Bone marrow (tissue), 2 donors: ENCODE data around the gene RPGR.

ENCODE experiments used
- DNase-seq, 2 donors: peaks; one replicate each; lab custom pipeline; 2025; lab: John Stamatoyannopoulos, UW

Gene RPGR

GRCh38 chrX:38249965-38250364 lies 77.3 kb downstream of the RPGR start:
- DNase-seq: no peak

DNA sequence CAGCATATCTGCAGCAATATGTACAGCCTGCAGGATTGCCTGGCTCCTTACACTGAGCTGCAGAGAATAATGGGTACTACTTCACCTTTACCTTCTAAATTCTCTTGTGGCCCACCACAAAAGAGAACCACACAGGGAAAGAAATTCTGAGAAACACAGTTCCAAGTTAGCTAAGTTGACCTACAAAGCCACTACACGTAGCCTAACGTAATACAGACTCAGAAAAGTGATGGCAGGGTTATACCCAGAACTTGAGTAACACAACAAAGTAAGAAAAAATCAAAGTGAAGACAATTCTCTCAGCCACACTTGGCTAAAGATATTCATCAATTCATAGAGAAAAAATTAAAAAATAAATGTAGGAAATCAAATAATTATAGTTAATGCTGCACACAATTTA lies 80.3 kb downstream of the RPGR start:
- no peak for DNase-seq

GRCh38 chrX:38240541-38240940 lies 86.8 kb downstream of the RPGR start:
- DNase-seq: no peak

DNA sequence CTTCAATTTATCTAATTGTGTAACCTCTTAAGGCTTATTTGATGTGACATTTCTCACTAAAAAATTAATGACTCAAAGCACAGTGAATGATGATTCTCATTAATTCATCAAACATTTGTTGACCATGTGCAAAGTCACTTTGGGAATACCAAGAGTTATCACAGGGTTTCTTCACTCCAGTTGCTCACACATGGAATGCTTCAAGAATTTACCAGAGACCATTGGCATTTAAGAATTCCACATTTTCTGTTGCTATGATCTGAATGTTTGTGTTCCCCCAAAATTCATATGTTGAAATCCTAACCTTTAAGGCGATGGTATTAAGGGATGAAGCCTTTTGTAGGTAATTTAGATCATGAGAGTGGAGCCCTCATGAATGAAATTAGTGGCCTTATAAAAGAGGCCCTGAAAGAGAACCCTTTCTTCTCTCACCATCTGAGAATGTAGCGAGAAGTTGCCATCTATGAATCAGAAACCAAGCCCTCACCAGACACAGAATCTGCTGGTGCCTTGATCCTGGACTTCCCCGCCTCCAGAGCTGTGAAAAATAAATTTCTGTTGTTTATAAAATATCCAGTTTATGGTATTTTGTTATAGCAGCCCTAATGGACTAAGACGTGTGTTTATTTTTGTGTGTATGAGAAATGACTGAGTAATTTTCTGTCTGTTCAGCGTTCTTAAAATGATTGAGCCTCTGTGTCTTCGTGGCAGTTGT lies 90.3 kb downstream of the RPGR start:
- DNase-seq: no peak

DNA sequence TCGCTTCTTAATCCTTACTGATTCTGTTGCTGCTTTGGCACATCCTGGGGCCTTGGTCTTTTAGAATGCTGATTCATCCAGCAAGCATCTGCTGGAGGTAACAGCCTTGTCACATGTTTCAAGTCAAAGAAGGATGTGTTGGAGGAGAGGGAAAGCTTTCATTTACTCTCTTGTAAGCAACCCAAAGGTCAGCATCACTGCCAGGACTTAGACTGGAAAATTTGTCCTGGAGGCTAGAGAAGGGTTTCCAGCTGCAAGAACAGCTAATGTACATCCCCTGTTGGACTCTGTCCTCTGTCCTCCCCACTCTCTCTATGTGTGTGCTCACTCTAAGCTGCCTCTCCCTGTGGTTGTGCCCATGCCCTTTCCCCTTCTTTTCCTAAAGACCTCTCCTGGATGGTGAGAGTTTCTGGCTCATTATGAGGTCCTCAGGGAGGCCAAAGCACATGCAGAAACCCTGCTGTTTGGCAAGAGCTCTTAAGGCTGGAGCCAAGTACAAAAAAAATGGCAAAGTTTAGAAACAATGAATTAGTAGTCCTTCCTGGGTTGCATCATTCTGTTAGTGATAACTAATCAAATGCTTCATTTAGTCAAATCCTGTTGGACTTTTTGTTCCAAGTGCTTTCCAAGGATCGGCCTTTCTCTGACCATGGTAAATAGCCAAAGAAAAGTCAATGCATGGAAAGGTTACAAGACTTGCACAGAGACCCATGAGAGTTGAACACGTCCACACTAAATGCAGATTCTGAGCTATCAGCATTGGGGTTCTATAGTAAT lies 93.2 kb downstream of the RPGR start:
- no peak for DNase-seq

GRCh38 chrX:38232079-38232686 lies 95.1 kb downstream of the RPGR start:
- no peak for DNase-seq

DNA sequence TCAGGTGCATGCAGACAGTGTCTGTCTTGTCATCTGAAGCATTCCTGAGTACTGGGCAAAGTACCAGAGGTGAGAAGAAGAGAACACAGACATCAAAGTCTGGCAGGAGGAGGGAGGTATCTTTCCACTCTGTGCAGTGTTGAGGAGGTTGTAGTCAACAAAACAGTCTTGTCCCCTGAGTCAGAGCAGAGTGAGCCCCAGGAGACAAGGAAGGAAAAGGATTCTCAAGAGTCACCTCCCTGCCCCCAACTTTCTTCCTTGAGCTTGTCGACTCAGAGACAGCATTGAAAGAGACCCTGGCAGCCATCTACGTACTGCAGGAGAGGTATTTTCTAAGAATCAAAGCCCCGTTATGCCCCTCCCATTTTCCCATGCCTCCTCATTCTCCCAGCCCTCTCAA lies 102.2 kb downstream of the RPGR start:
- no peak for DNase-seq

DNA sequence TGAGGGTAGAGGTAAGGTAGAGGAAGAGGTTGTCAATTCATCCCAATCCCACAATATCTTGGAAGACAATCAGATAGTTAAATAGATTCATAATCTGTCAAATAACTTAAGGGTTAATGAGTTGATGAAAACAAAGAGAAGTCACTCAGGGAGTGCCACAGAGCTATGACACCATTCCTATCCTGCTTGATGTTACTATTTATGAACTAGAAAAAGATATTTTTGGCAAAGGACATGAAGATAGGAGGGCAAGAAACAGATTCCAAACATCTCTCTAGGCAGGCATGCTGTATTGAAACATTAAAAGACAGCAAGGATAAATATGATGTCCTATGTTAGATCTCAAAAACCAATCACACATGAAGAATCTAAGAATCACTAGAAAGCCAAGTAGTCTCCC lies 103.1 kb downstream of the RPGR start:
- no peak for DNase-seq

DNA sequence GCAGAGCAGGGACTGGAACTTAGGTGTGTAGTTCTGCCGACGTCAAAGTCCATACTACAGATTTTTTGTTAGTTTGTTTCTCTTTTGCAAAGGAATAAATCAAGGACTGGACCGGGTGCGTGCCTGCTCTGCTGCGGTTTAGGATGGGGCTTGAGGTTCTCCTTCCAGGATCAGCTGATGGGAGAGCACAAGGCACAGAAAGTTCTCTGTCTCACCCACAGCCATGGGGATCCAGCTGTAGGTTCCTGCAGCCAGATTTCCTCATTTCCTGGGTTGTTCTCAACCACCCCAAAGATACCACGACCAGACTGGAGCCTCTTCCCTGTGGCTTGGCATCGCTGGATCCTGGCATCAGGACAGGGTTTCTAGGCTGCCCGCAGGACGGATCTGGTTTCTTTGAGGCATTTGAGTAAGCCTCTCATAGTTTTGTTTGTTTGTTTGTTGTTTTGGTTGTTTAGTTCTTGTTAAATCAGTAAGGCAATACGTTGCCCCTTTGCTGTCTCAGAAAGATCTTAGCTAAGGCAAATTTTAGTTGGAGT lies 105.8 kb downstream of the RPGR start:
- DNase-seq: no peak

DNA sequence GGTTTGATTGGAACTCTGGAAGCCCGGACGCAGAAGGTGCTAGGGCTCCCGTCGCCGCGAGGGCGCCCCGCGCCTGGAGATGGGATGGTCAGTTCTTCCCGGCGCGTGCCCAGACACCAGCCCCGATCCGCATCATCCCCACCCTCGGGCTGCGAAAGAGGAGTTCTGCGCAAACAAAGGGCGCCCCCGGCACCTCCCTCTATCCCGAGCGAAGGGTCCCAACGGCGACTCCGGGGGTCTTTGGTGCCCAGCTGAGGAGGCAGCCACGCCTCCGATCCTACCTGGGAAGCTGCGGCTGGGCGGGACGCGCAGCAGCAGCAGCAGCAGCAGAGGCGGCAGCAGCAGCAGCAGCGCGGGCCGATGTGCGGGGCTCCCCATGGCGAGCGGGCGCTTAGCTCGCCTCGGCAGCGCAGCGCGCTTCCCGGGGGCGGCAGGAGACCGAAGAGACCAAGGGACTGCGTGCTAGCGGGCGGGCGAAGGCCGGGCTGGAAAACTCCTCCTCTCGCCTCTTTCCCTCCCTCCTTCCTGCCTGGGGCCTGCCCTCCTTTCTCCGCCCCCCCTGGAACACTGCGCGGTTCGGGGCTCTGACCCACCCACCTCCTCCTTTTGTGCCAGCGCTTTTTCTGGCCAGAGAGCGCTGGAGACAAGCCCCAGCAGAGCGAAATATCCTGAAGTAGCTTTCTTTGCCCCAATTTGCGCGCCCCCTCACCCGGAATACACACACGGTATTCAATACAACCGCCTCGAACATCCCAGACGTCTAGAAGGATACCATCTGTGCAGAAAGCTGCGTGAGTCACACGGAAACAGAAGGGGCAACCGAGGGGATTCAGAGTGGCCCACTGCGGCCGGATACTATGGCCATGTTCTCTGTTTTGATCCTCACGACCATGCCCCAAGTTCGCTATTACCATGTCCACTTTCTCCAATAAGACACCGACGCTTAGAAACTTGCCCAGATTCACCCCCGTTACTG lies 106.6 kb downstream of the RPGR start, which contains the start of gene SRPX:
SRPX (minus strand) TSS at position 457 of the 976 bp plus-strand sequence; CDS start at position 378, 79 bp downstream.
- DNase-seq: no peak

GRCh38 chrX:38220024-38220414 lies 107.3 kb downstream of the RPGR start:
- DNase-seq: peak in 1 of 2 donors; percentile 1
